GM12892 (cell line): ENCODE data around the gene CKAP2.

Source experiments
- POLR2A ChIP-seq: IDR thresholded peaks from 2 replicates; pipeline ENCODE4 v1.6.1; 2011; ENCODE audit warnings: low read depth, low read length, control low read depth
- POLR2AphosphoS5 ChIP-seq: IDR thresholded peaks from 2 replicates; pipeline ENCODE4 v1.6.1; 2011; ENCODE audit warnings: low read depth, low read length, control low read depth

DNA sequence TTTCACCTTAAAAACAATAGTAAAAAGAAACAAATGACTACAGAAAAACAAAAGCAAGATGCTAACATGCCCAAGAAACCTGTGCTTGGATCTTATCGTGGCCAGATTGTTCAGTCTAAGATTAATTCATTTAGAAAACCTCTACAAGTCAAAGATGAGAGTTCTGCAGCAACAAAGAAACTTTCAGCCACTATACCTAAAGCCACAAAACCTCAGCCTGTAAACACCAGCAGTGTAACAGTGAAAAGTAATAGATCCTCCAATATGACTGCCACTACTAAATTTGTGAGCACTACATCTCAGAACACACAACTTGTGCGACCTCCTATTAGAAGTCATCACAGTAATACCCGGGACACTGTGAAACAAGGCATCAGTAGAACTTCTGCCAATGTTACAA, 6.0 kb downstream of the CKAP2 start:
- TF ChIP-seq POLR2A, result no peak
- TF ChIP-seq POLR2AphosphoS5, result no peak
